ENCODE results near the gene TMA7. TPM values are rescaled to one million over a fixed set of nuclear protein-coding genes. Genes with fewer than 3 reads are reported as not detected.

TMA7 gene
- total RNA-seq: 183 to 192 TPM (median 186 TPM) in 3 replicates

- Mint-ChIP-seq H3K9me3 (no peaks in the 10 kb centered on the region), H3K27me3 (ENCODE audit: low read depth) (no peaks in the 10 kb centered on the region), H3K36me3 (peaks cover 5% of the 10 kb centered on the region), H3K4me3 (peak within 1 kb of the TSS; percentile 86), H3K4me1 (peaks cover 34% of the 10 kb centered on the region), H3K27ac (peak within 1 kb of the TSS; percentile 94)
- no peak for TF ChIP-seq CTCF (IDR thresholded peaks at IDR 0.05; ENCODE audit: unreplicated experiment)
- DNase-seq (ENCODE audit: low spot score in 2 of 2, unreplicated experiment in 2 of 2): peak; percentile 87 to 92
Observed at GRCh38 chr3:48439820-48440589, at the start of gene TMA7, which contains the start of gene CCDC51. Gene TMA7 (plus strand): TSS chr3:48440257. CDS start chr3:48440297, 40 bp downstream. Gene CCDC51 (minus strand): TSS chr3:48440119. CDS start chr3:48435128, 4,991 bp downstream.

- no peak overlapping the region for H3K27ac Mint-ChIP-seq
- H3K27me3 Mint-ChIP-seq (ENCODE audit: low read depth): peaks cover 24% of the 10 kb centered on the region
- no peaks in the 10 kb centered on the region for H3K36me3 Mint-ChIP-seq
- DNase-seq (ENCODE audit: low spot score in 2 of 2, unreplicated experiment in 2 of 2): no peak
- H3K9me3 Mint-ChIP-seq: peaks cover 5% of the 10 kb centered on the region
- H3K4me1 Mint-ChIP-seq: no peaks in the 10 kb centered on the region
- no peak overlapping the region for H3K4me3 Mint-ChIP-seq
- no peak for TF ChIP-seq CTCF (IDR thresholded peaks at IDR 0.05; ENCODE audit: unreplicated experiment)
Observed at GRCh38 chr3:48394391-48394790, 45.7 kb upstream of the TMA7 start.

- no peak for DNase-seq (ENCODE audit: low spot score in 2 of 2, unreplicated experiment in 2 of 2)
- peaks cover 1% of the 10 kb centered on the region for H3K36me3 Mint-ChIP-seq
- no peak for TF ChIP-seq CTCF (IDR thresholded peaks at IDR 0.05; ENCODE audit: unreplicated experiment)
- H3K4me3 Mint-ChIP-seq: no peak overlapping the region
- peaks cover 23% of the 10 kb centered on the region for H3K27me3 Mint-ChIP-seq (ENCODE audit: low read depth)
- no peaks in the 10 kb centered on the region for H3K4me1 Mint-ChIP-seq
- peaks cover 5% of the 10 kb centered on the region for H3K9me3 Mint-ChIP-seq
- H3K27ac Mint-ChIP-seq: no peak overlapping the region
Observed at GRCh38 chr3:48395714-48396113, 44.3 kb upstream of the TMA7 start.

GRCh38 chr3:48397767-48398681 lies 42.0 kb upstream of the TMA7 start:
- Mint-ChIP-seq H3K9me3 (no peaks in the 10 kb centered on the region), H3K36me3 (peaks cover 5% of the 10 kb centered on the region), H3K4me3 (no peak overlapping the region), H3K27me3 (ENCODE audit: low read depth) (peaks cover 13% of the 10 kb centered on the region), H3K27ac (no peak overlapping the region), H3K4me1 (no peaks in the 10 kb centered on the region)
- TF ChIP-seq CTCF (IDR thresholded peaks at IDR 0.05; ENCODE audit: unreplicated experiment): no peak
- no peak for DNase-seq (ENCODE audit: low spot score in 2 of 2, unreplicated experiment in 2 of 2)

GRCh38 chr3:48398701-48399386 lies 41.2 kb upstream of the TMA7 start:
- Mint-ChIP-seq H3K36me3 (peaks cover 6% of the 10 kb centered on the region), H3K27me3 (ENCODE audit: low read depth) (peaks cover 11% of the 10 kb centered on the region), H3K27ac (no peak overlapping the region), H3K9me3 (no peaks in the 10 kb centered on the region), H3K4me1 (no peaks in the 10 kb centered on the region), H3K4me3 (no peak overlapping the region)
- peak in 1 of 2 experiments; percentile 36 for DNase-seq (ENCODE audit: low spot score in 2 of 2, unreplicated experiment in 2 of 2)
- TF ChIP-seq CTCF (IDR thresholded peaks at IDR 0.05; ENCODE audit: unreplicated experiment): no peak
